Activated B cell treated with CpG ODN at 0.5 μM for 24 hours (primary cell): ENCODE results near the gene PPFIA3. TPM values are rescaled to one million over a fixed set of nuclear protein-coding genes. Genes with fewer than 3 reads are reported as not detected.

Experiments used
- ATAC-seq: fragments of 200-7000 bp; cut with Tn5 transposase; one replicate; pipeline ENCODE4 v1.10.0; 2021; ENCODE audit warnings: low read depth, mild to moderate bottlenecking, moderate library complexity
- CTCF ChIA-PET: fragments of 350-600 bp; sonication (Branson Sonifier 250); formaldehyde crosslinking; loops from one replicate; lab custom pipeline; 2021; ENCODE audit warnings: antibody characterized with exemption; lab: Charles Lee
- POLR2A ChIA-PET: fragments of 350-600 bp; sonication (Branson Sonifier 250); formaldehyde crosslinking; loops from one replicate; lab custom pipeline; 2021; ENCODE audit warnings: antibody characterized with exemption; lab: Charles Lee
- DNase-seq: peaks from one replicate; pipeline ENCODE4 v3.0.0; 2022
- H3K27ac Mint-ChIP-seq: one replicate; pipeline ENCODE4 v1.8.0; 2020; ENCODE audit warnings: mixed read lengths
- H3K27me3 Mint-ChIP-seq: one replicate; pipeline ENCODE4 v1.8.0; 2021; ENCODE audit warnings: mixed read lengths
- H3K36me3 Mint-ChIP-seq: one replicate; pipeline ENCODE4 v1.8.0; 2021; ENCODE audit warnings: low read depth, mixed read lengths
- H3K4me1 Mint-ChIP-seq: one replicate; pipeline ENCODE4 v1.8.0; 2021; ENCODE audit warnings: mixed read lengths
- H3K4me3 Mint-ChIP-seq: one replicate; pipeline ENCODE4 v1.8.0; 2020; ENCODE audit warnings: mild to moderate bottlenecking, mixed read lengths
- H3K9me3 Mint-ChIP-seq: one replicate; pipeline ENCODE4 v1.8.0; 2020; ENCODE audit warnings: mixed read lengths
- intact Hi-C: fragments of 100-400 bp; cut with micrococcal nuclease; formaldehyde crosslinking; loops from one replicate; pipeline ENCODE4 v1.15.1; 2024
- total RNA-seq: library from RNA; stranded (reverse); gene quantifications from 2 replicates; pipeline ENCODE4 v1.2.3, GENCODE V29; 2022
- TF ChIP-seq, protein P1 (sequence below): fragments of 200-600 bp; IDR thresholded peaks from one replicate; pipeline ENCODE4 v1.8.0; 2022; ENCODE audit warnings: antibody characterized with exemption, mild to moderate bottlenecking

PPFIA3 gene
- total RNA-seq, 1 donor from 2014 or later: 3.6 TPM

DNA sequence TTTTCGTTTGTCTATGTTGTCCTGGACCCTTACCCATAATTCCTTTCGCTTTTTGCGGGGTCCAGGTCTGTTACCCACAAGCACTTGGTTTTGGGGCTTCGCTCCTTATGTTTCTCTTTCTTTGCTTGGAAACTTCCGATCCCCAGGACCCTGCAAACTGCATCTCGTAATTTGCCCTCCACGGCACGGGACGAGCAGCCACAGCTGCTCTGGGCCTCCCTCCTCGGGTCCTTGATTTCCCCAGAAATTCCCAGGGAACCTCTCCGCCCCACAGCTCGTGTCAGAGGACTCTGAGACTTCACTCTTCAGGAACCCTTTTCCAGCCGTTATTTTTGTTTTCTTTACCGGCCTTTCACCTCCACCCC lies 33.5 kb upstream of the PPFIA3 start:
- intact Hi-C loops: loop anchor here (1.0 to 10.0 kb wide), 5 partner anchors 33 to 448 kb away; partner anchors contain the start of genes C19orf73, GYS1, NUCB1 and PPFIA3
- Mint-ChIP-seq H3K4me1 (peaks cover 43% of the 10 kb centered on the region), H3K36me3 (peaks cover 45% of the 10 kb centered on the region), H3K9me3 (no peaks in the 10 kb centered on the region), H3K4me3 (peak overlapping the region; percentile 93), H3K27me3 (peaks cover 6% of the 10 kb centered on the region), H3K27ac (peak overlapping the region; percentile 93)
- TF ChIP-seq, protein P1, sequence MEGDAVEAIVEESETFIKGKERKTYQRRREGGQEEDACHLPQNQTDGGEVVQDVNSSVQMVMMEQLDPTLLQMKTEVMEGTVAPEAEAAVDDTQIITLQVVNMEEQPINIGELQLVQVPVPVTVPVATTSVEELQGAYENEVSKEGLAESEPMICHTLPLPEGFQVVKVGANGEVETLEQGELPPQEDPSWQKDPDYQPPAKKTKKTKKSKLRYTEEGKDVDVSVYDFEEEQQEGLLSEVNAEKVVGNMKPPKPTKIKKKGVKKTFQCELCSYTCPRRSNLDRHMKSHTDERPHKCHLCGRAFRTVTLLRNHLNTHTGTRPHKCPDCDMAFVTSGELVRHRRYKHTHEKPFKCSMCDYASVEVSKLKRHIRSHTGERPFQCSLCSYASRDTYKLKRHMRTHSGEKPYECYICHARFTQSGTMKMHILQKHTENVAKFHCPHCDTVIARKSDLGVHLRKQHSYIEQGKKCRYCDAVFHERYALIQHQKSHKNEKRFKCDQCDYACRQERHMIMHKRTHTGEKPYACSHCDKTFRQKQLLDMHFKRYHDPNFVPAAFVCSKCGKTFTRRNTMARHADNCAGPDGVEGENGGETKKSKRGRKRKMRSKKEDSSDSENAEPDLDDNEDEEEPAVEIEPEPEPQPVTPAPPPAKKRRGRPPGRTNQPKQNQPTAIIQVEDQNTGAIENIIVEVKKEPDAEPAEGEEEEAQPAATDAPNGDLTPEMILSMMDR: no peak
- ChIA-PET CTCF (interaction anchor here (1.2 to 3.7 kb wide), 2 partner anchors 12 to 28 kb away, joined by 4 to 18 read pairs; no protein-coding TSS in a partner anchor), POLR2A (interaction anchor here (1.0 kb wide), 1 partner anchor 12 kb away, joined by 4 read pairs; no protein-coding TSS in a partner anchor)
- no peak for ATAC-seq
- no peak for DNase-seq

DNA sequence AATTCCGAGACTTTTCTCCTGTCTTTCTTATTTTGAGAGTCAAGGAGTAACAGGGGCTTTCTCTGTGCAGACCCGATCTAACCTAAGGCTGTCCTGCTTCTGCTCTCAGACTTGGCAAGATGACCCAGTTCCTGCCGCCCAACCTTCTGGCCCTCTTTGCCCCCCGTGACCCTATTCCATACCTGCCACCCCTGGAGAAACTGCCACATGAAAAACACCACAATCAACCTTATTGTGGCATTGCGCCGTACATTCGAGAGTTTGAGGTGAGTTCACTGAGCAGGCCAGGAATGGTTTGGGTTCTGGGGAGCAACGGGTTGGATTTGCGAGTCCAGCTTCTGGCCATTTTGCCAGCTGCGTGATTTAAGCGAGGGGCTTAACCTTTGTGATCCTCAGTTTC lies 33.0 kb upstream of the PPFIA3 start:
- H3K4me3 Mint-ChIP-seq: peak overlapping the region; percentile 93
- H3K27me3 Mint-ChIP-seq: peaks cover 6% of the 10 kb centered on the region
- DNase-seq (no peak), ATAC-seq (no peak)
- POLR2A ChIA-PET: interaction anchor here (0.6 to 1.0 kb wide), 3 partner anchors 10 to 28 kb away, joined by 3 to 5 read pairs (median 4); partner anchors contain the start of gene LIN7B
- TF ChIP-seq, protein P1: no peak
- no peaks in the 10 kb centered on the region for H3K9me3 Mint-ChIP-seq
- intact Hi-C loops: loop anchor here (10.0 kb wide), 1 partner anchor 301 kb away; no protein-coding TSS in a partner anchor
- peak overlapping the region; percentile 93 for H3K27ac Mint-ChIP-seq
- H3K36me3 Mint-ChIP-seq: peaks cover 48% of the 10 kb centered on the region
- peaks cover 43% of the 10 kb centered on the region for H3K4me1 Mint-ChIP-seq
- CTCF ChIA-PET: interaction anchor here (1.2 to 3.7 kb wide), 2 partner anchors 12 to 27 kb away, joined by 4 to 18 read pairs; no protein-coding TSS in a partner anchor

DNA sequence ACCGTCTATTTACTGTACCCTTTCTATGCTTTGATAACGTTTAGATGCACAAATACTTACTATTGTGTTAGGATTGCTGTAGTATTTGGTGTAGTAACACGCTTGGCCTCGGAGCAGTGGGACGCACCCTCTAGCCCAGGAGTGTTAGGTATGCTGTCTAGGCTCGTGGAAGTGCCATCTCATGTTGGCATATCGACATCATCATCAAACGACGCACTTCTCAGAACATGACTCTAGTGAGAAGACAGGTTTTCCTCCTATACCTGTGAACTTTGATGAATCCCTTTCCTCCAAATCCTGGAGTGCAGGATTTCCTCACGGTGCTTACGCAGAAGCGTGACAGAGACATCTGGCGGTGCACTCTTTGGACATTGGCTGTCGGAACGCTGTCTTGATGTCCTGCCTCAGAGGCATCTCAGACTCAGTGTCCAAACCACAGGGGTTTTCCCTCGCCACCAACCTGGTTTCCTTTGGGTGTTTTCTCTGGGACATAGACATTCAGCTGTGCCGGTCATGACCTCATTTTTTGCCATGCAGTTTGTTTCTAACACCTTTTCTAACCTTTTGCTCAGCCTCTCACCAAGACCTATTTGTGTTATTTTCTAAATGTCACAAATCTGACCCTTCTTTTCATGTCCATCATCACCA lies 27.8 kb upstream of the PPFIA3 start:
- no peak overlapping the region for H3K27ac Mint-ChIP-seq
- DNase-seq: no peak
- no peak for ATAC-seq
- intact Hi-C loops: loop anchor here (10.0 kb wide), 1 partner anchor 483 kb away; no protein-coding TSS in a partner anchor
- no peak overlapping the region for H3K4me3 Mint-ChIP-seq
- ChIA-PET POLR2A (interaction anchor here (0.7 kb wide), 1 partner anchor 675 kb away, joined by 3 read pairs; the partner anchor contains the start of gene AP2A1), CTCF (interaction anchor here (0.7 to 1.1 kb wide), 2 partner anchors 12 to 107 kb away, joined by 3 read pairs; no protein-coding TSS in a partner anchor)
- no peaks in the 10 kb centered on the region for H3K27me3 Mint-ChIP-seq
- H3K9me3 Mint-ChIP-seq: no peaks in the 10 kb centered on the region
- TF ChIP-seq, protein P1: no peak
- H3K4me1 Mint-ChIP-seq: peaks cover 32% of the 10 kb centered on the region
- H3K36me3 Mint-ChIP-seq: peaks cover 78% of the 10 kb centered on the region

DNA sequence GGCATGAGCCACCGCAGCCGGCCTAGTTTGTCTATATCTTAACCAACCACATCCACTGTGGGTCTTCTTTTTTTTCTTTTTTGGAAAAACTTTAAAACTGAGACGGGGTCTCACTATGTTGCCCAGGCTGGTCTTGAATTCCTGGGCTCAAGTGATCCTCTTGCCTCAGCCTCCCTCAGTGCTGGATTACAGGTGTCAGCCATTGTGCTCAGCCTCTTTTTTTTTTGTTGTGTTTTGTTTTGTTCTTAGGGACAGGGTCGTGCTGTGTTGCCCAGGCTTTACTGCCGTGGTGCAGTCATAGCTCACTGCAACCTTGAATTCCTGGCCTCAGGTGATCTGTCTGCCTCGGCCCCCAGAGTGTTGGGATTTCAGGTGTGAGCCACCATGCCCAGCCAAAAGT lies 26.7 kb upstream of the PPFIA3 start:
- Mint-ChIP-seq H3K36me3 (peaks cover 82% of the 10 kb centered on the region), H3K4me3 (no peak overlapping the region), H3K4me1 (peaks cover 22% of the 10 kb centered on the region), H3K27ac (no peak overlapping the region), H3K9me3 (no peaks in the 10 kb centered on the region), H3K27me3 (no peaks in the 10 kb centered on the region)
- ChIA-PET POLR2A (no interaction called here), CTCF (interaction anchor here (1.1 kb wide), 1 partner anchor 106 kb away, joined by 3 read pairs; no protein-coding TSS in a partner anchor)
- ATAC-seq (no peak), DNase-seq (no peak)
- TF ChIP-seq, protein P1: no peak
- intact Hi-C loops: loop anchor here (10.0 kb wide), 1 partner anchor 482 kb away; no protein-coding TSS in a partner anchor
